ENCODE data around the gene PDZD2.
"Not testable (repeated sequence)": the region's sequence is repeated elsewhere in the genome, so short reads cannot be mapped to it uniquely, and the experiment has no call there.

Gene PDZD2

DNA sequence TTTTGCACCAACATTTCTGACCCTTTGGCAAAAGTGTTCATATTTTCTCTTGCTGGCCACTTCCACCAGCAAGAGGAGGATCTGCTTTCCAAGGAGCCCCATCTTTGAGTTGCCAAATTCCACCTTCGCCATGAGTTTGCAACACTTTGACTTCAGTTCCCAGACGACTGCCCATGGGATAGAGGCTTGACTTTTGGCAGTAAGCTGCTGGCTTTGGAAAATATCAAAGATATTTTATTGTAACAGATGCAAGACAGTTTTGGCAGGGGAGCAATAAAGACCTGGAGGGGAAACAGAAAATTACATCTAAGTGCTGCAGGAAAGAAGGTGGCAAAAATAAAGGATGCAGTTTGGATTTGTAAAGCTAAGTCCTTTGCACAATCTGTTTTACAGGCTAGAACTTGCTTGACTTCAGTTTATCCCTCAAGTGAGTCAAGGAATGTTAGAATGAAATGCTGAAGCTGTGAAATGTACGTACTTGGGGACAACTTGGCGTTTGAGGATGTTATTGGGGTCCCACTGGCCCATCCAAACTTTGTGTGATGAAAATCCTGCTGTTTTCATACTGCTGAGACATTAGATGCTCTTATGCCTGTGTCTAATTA is 302.3 kb downstream of the PDZD2 start:
- FAIRE-seq = no peak

DNA sequence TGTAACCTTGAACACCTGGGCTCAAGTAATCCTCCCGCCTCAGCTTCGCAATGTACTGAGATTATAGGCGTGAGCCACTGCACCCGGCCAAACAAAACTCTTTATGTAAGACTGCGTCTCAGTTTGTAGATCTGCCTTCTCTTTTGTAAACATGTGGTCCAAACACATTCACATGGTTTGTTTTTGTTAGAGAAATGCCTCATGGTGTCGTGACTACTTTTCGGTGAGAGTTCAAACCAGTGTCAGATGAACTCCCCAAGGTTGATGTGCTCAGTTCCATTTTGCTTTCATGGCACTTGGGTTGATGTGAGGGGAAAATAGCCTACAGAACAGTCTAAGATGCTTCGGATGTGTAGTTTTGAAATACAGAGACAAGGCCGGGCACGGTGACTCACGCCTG is 303.6 kb downstream of the PDZD2 start:
- no peak for FAIRE-seq

DNA sequence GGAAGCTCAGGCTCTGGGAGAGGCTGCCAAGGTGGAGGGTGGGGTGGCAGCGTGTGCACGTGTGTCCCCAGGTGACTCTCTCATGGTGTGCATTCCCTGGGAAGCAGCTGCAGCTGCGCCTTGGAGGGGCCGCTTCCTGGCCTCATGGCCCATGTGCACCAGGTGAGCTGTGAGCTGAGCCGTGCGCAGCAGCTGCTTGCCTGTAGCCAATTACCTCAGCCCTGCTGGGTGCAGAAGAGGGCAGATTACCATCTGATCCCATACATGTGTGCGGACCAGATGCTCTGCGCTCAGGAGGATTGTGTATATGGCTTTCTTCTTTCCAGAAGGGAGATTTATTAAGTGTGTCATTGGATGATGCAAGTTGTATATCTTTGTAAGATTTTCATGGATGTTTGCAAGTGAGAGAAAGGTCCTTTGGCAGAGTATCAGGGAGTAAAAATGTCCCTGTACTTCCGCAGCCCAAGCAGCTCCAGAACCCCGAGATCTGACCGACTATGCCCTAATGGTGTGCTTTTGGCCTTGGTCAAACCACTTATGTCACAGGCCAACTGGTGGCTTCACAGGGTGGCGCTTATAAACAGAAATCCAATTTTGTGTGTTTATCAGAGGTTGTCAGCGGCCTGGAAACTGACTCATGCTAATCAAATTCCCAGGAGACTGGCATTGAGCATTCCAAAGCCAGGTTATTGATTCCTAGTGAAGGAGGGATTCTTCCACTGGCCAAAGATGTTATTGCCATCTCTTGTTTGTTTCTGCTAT is 305.9 kb downstream of the PDZD2 start:
- no peak for FAIRE-seq

DNA sequence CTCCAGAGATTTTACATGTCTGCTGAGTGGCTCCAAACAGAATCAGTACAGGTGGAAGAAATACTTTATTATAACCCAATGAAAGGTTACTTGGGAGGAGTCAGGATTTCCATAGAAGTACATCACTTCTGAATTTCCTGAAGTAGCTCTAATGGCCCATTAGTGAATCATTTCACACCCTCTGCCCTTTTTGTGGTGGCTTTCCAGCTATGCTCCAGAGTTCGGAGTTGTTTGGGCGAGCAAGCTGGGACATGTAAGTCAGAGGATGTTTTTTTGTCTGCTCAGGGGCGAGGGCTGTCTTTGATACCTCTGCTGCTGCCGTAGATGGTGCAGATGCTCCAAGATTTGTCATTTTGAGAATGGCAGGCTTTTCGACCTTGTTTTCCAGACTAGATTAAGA is 309.1 kb downstream of the PDZD2 start:
- FAIRE-seq = no peak

DNA sequence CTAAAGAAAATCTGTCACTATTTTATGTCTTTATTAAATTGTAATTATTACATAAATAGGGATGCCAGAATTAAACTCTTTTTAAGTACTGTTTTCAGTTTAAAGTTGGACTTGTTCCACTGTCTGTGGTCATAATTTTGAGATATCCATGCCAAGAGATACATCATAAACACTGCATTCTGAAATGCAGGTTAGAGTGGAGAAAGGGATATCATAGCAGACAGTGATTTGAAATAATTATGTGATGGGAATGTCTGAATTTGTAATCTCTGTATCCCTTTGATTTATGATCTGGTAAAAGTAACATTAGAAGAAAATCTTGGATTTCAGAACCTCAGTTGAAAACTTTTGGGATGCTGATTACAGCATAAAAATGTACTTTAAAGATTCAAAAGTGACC is 313.1 kb downstream of the PDZD2 start:
- FAIRE-seq = no peak

DNA sequence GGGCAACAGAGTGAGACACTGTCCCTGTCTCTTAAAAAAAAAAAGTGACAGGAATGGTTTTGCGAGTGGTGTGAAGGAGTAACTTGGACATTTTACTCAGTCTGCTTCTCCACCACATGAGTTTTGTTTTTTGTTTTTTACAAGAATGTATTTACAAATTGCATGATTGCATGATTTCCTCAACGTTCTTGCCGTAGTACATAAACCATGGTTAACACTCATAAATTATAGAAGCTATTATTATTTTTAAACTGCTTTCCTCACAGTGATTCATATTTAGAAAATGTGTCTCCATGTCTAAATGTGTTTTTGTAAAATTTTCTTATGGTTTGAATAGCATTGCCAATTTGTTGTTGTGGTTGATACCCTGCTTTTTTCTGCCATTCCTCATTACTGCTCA is 315.2 kb downstream of the PDZD2 start:
- no peak for FAIRE-seq

DNA sequence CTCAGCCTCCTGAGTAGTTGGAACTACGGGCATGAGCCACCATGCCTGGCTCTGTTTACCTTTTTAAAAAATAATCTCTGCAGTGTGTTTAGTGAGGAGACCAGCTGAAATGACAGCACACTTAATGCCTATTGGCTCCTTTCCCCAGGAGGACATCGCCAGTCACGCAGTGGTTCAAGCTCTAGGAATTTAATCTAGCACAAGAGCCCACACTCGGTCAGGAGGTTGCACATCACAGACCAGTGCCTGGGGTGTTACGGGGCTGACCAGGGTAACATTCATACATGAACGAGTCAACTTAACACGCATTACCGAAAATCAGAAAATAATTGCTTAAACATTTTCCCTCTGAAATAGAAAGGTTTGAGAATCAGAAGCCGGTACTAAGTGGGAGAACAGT is 318.2 kb downstream of the PDZD2 start:
- no peak for FAIRE-seq

DNA sequence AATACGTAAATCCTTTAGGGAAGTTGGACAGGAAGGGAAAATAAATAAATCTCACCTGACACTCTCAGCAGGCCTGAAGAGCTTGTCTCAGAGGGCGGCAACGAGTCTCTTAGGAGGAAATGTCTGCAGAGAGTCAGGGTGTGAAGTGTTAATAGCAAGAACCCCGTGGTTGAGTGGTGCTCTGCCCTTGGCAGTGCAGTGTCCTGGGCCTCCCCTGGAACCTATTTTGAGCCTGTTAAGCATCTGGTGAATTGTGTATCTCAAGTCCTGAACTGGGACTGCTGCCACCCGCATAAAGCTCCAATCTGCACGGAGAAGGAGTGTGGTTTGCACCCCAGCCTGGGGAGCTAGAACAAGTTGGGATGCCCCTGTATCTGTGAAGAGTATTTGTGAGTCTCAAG is 323.4 kb downstream of the PDZD2 start:
- no peak for FAIRE-seq

DNA sequence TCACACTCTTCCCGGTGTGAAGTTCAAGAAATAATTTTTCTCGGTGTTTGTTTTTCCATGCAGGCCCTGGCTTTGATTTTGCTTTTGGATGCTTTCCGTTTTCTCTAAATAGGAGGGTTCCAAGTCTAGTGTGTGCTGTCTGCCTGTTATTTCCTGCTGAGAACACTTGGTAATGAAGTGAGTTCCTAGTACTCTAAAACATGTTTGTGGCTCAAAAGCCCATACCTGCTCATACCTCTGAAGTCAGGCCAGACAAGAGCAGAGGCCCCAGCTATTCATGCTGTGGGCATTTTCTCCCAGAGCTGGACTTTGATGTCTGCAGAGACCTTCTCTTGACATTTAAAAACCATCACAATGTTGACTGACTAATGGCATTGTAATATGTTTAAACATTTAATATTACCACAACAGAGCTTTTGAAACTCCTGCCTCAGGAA is 324.0 kb downstream of the PDZD2 start:
- FAIRE-seq = no peak

DNA sequence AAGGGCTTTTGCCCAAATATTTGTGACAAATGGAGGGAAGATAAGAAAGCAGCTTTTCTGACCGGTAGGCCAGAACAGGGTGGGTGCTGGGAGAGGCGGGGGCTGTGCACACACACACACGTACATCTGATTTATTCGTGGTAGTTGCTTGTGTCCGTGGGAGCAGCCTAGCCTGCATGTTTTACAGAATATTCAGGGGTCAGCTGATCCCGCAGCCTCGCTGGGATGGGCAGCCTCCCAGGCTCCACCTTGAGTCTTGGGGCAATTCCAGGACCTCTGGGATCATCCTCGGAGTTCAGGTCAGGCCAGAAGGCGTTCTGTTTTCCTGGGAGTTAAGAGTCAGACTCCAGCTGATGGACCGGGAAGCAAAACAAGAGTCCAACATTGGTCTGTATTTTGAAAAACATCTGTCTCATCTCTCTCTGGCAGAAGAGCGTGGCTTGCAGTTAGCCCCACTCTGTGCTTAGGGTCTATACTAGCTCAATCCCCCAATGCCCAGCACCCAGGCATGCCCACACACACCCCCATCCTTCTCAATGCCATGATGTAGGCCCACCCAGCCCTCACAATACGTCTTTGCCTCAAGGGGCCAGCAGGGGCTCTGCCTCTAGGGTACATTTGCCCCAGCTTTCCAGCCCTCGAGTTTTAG is 324.6 kb downstream of the PDZD2 start:
- FAIRE-seq = no peak

DNA sequence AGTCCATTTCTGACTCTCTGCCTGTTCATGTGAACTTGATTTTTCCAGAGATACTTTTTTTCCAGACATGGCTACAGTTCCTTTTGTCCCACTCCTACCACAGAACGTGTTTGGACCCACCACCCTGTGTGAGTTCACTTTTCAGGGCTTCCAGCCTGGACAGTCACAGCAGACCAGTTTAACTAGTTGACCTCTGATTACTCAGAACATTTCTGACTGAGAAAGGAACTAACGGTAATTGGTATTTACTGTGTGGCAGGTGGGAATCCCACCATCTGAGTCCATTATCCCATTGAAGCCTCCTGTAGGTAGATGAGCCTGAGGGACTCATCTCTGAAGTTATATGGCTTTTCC is 325.1 kb downstream of the PDZD2 start:
- FAIRE-seq = no peak

DNA sequence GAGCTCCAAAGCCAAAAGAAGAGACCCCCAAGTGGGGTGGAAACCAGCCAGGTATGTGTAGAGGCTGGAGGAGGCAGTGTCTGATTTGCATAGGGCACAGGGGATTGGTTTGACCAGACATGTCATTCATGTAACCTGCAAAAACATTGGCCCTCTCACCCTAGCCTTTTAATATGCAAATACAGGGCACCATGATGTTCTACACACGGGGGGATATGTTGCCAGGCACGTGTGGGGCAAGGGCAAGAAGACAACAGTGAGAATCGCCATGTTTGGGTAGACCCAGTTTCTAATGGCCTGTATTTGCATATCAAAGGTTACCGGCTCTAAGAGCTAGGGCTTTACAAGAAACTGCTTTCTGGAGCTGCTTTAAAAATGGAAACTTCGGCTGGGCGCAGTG is 326.3 kb downstream of the PDZD2 start:
- no peak for FAIRE-seq

DNA sequence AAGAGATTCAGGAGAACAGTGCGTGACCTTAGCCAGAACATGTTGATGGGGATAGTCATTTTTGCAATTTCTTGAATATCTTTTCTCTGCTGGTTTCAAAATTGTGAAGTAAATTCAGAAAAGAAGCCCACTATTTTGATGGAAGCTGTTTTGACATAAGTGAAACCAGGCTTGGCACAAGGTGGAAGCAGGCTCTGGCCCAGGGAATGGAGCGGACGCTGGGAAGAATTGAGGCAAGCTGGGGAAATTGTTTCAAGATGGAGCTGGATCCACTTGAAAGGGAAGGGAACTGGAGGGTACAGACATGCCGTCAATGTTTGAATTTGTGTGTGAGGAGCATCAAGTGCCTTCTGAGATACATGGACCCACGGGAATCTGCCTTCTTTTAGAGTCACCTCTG is 328.0 kb downstream of the PDZD2 start:
- no peak for FAIRE-seq

DNA sequence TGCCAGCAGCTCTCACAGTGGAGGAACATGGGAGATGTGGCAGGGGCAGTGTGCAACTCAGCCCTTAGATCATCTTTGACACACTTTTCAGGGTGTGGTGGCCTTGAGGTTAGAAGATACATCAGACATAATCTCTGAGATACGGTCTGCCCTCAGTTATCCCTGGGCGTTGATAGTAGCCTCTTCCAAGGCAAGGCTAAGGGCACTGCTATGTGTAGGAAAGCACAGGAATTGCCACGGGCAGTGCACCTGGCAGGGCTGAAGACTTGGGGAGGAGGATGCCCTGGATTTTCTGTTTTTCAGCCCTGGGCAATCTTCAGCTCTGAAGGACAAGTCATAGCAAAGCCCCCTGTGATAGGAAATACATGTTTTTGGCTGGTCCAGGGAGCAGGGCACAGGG is 328.5 kb downstream of the PDZD2 start:
- no peak for FAIRE-seq

DNA sequence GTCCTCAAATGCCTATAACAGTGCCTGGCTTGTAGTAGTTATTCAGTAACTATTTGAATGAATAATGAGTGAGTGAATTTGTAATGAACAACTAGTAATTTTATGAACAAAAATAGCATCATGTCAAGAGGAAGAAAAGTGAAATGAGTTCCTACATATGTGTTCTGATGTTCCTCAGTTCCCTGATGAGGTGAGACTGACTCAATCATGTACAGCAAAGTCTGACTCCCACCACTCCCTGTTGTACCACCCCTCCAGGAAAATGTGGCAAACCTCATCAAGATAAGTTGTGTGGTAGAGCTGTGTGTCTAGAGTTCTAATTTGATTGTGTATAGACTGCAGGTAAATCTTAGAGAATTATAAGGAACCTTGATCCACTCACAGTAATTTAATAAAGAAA is 333.6 kb downstream of the PDZD2 start:
- no peak for FAIRE-seq

DNA sequence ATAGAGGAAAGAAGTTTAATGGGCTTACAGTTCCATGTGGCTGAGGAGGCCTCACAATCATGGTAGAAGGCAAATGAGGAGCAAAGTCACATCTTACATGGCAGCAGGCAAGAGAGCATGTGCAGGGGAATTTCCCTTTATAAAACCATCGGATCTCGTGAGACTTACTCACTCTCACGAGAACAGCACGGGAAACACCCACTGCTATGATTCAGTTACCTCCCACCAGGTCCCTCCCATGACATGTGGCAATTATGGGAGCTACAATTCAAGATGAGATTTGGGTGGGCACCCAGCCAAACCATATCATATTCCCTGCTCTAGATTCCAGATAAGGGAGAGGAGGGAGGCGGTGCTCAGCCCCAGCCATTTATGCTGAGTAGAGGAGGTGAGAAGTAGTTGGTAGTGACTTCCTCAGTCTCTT is 336.3 kb downstream of the PDZD2 start:
- FAIRE-seq = not testable (repeated sequence)

DNA sequence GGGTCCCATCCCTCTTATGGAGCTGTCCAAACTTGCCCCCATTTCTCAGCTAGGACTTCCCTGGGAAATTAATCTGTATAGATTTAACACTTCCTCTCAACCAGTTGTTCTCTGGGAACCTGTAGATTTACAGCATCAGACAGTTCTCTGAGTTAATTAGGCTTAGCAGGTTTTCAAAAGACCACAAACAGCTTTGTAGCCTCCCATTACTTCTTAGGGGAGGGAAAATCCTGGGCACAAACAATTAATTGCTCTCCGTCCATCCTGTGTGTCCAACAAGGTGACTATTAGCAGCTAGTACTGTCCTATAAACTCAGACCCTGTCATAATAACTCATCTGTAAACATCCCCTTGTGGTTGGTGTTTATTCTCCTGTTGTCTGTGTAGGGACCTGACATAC is 337.2 kb downstream of the PDZD2 start:
- FAIRE-seq = no peak

DNA sequence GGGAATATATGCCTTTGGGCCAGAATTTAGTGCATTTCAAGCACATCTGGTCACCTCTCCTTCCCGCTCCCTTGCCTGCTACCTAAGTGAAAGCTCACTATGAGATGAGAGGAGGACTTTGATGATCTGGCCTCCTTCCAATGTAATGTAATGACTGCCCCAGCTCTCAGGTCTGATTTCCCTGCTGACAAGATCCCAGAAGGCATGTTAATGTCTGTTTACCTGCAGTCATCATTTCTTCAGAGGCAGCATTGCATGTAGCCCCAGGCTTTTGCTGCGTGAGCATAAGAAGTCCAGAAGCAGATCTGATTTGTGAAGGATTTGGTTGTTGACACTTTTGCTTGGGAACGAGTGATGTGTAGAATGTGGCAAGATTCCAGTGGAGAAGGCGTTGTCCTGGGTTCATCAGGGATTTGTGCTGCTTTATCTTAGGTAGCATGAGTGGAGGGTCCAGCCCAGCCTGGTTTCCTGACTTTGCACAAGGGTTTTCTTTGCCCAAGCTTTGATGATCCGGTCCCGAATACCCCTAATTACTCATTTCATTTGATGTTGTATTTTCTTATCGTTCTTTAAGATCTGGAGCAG is 342.5 kb downstream of the PDZD2 start:
- no peak for FAIRE-seq

DNA sequence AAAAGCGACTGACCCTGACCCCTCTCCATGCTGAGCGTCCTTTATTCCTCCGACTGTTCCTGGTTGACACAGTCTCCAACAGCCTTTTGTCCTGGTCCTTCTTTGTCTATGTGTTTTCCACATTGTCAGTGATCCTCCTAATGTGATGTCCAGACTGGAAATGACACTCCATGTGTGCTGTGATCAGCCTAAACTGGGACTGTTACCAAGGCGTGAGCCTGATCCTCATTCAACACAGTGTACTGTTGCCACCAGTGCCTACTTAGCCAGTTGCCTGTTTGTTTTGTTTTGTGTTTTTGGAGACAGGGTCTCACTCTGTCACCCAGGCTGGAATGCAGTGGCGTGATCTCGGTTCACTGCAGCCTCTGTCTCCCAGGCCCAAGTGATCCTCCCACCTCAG is 343.1 kb downstream of the PDZD2 start:
- no peak for FAIRE-seq

DNA sequence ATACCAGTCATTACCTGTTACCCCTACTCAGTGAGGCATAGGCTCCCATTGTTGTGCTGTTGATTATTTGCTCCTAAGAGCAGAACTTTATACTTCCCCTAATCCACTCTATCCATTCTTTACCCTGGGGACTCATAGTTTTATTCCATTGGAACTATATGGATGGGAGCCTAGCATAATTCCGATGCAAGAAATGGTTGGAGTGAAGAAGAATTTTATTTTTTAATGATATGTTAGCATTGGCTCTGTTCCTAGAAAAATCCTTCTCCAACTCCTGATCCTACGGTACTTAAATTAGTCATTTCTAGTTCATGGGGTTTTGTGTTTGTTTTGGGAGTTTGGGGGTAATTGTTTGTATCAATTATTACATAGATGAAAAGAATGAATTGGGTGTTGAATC is 343.7 kb downstream of the PDZD2 start:
- no peak for FAIRE-seq

DNA sequence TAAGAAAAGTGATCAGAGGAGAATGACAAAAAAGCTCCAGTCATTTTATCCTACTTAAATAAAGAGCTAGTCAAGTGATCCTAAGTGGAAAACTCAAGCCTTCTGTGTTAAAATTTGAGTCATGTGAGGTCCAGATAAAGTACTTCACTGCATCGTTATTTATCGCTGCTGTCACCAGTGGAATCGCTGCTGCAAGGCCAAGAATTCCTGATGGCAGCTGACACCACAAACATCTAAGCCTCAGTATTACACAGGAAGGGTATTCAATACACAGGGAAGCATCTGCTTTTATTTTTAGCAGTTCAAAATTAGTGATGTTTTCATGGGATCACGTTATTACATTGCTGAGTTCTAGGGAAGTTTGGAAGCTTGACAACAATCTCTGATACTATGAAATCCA is 344.9 kb downstream of the PDZD2 start:
- FAIRE-seq = no peak

DNA sequence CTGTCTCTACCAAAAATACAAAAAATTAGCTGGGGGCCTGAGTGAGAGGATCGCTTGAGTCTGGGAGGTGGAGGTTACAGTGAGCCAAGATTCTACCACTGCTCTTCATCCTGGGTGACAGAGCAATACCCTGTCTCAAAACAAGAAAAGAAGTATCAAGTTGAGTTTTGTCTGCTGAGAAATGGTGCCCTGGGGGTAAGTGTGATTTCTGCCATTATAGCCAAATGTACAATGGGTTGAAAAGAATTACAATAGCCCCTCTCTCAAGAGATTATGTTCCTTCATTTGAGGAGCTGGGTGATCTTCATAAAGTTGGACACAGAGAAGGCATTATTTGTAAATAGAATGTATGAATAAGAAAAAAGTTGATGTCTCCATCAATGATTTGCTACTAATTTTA is 345.8 kb downstream of the PDZD2 start:
- no peak for FAIRE-seq

DNA sequence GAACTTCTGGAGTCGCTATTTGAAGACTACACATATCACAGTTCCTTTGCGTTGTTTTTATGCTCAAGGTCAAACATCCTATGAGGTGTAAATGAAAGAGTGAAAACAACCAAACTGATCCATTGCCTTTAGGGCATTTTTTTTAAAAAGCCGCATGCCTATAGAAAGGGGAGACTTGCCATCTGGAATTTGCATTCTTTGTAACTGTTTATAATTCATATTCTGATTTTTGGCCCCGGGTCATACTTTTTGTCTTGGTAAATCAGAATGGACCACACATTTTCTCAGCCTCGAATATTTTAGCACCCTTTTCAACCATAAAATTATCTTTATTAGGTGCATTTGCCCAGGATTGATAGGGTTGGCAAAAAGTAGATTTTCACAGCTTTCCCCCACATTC is 347.2 kb downstream of the PDZD2 start:
- FAIRE-seq = no peak
